HG03280 (cell line): ENCODE measurements around the gene CDH12.
A peak's percentile ranks its signal among the peaks of the same experiment; 100 is the strongest.
"Not testable (repeated sequence)": the region's sequence is repeated elsewhere in the genome, so short reads cannot be mapped to it uniquely, and the experiment has no call there.

Source experiments
- ATAC-seq: cut with Tn5 transposase; IDR thresholded peaks from one replicate; pipeline ENCODE4 v1.9.1; 2021; ENCODE audit warnings: mild to moderate bottlenecking, moderate library complexity; ENCODE audit not compliant: unreplicated experiment

Gene CDH12

DNA sequence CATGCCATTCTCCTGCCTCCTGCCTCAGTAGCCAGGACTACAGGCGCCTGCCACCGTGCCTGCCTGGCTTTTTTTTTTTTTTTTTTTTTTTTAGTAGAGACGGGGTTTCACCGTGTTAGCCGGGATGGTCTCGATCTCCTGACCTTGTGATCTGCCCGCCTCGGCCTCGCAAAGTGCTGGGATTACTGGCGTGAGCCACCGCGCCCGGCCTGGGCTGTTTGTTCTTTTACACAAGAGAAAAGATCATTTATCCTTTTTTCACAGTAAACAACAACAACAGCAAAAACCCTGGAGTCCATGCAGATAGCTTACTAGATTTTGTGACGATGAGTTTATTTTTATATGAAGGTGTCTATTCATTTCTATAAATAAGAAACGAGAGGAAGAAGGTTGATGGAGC lies 538.1 kb downstream of the CDH12 start:
- ATAC-seq = not testable (repeated sequence)

- no peak for ATAC-seq
Observed at GRCh38 chr5:22314548-22314947, 538.6 kb downstream of the CDH12 start.

GRCh38 chr5:22306011-22306410 lies 547.1 kb downstream of the CDH12 start:
- no peak for ATAC-seq

- no peak for ATAC-seq
Observed at GRCh38 chr5:22295832-22296231, 557.3 kb downstream of the CDH12 start.

DNA sequence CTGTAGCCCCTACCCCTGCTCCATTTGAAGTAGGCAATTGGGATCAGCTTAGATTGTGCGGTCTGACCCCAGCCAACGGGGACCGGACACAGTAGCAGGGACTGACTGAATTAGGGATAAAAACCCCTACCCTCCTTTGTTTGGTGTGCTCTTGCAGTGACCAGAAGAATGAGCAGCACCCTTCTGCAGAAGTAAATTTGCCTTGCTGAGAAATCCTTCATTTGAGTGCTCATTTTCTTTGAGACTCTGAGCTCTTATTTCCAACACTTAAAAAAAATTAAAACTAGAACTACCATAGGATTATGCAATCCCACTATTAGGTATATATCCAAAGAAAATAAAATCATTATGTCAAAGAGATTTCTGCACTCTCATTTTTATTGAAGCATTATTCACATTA lies 560.0 kb downstream of the CDH12 start:
- no peak for ATAC-seq

- no peak for ATAC-seq
Observed at GRCh38 chr5:22278164-22278563, 575.0 kb downstream of the CDH12 start.

DNA sequence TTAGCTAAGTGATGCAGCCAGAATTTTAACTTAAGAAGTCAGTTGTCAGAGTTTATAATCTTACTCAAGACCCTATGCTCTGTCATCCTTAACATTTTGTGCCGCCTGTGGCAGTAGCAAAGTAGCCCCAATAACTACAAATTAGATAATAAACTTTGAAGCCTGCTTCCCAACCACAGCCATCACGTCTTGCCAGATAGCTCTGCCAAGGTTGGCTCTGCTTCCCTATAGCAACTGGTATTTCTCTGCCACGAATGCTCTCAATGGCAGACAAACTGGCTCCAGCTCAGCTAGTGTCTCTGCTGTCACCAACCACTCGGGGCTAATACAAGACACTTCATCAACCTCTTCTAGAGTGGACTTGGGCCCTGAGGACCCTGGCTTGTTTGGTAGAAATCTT lies 576.1 kb downstream of the CDH12 start:
- no peak for ATAC-seq

- ATAC-seq = not testable (repeated sequence)
Observed at GRCh38 chr5:22265855-22266254, 587.3 kb downstream of the CDH12 start.

GRCh38 chr5:22258139-22258538 lies 595.0 kb downstream of the CDH12 start:
- ATAC-seq = no peak

DNA sequence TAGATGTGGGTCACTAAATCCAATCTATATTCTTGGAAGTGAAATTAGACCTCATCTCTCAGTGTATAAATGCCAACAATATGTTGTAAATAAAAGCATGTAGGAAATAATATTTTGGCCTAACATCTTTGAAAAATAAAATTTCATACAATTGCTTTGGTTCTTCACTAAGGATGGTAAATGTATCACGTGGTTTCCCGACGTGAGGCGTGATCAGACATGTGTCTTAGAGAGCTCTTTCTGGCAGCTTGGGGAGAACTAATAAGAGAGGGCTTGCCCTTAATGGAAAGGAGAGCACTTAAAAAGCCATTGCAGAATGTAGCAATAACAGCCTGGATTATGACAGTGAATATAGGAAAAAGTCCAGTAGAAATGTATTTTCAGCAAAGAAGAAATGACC lies 602.6 kb downstream of the CDH12 start:
- ATAC-seq = no peak

DNA sequence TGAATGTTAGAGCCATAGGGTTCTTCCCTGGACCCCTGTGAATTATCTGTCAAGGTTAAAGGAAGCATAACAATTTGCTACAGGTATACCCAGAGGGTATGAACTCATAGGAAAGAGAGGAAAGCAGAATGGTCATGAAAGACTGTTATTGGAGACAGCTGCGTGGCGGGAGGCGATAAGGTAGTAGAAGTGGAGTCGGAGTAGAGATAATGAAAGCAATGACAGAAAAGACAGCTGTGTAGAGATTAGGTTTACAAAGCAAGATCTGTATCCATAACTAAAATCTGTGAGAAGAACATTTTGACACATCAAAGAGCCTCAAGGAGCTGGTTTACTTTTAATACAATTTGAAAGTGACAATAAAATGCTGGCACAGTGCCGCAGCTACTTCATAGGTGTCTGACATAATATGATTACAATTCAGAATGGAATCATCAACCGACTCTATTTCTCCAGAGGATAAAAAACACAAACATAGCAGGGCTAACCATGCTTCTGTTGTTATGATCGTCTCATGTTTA lies 603.9 kb downstream of the CDH12 start:
- no peak for ATAC-seq

GRCh38 chr5:22245770-22246169 lies 607.4 kb downstream of the CDH12 start:
- ATAC-seq = no peak

GRCh38 chr5:22242532-22242931 lies 610.6 kb downstream of the CDH12 start:
- ATAC-seq = no peak

- ATAC-seq = no peak
Observed at GRCh38 chr5:22238047-22238446, 615.1 kb downstream of the CDH12 start.

GRCh38 chr5:22226423-22226822 lies 626.7 kb downstream of the CDH12 start:
- no peak for ATAC-seq

- no peak for ATAC-seq
Observed at GRCh38 chr5:22223079-22223478, 630.1 kb downstream of the CDH12 start.

- peak; percentile 72 for ATAC-seq
Observed at GRCh38 chr5:22213703-22214495, 639.2 kb downstream of the CDH12 start.

GRCh38 chr5:22212254-22212991 lies 640.7 kb downstream of the CDH12 start:
- not testable (repeated sequence) for ATAC-seq

DNA sequence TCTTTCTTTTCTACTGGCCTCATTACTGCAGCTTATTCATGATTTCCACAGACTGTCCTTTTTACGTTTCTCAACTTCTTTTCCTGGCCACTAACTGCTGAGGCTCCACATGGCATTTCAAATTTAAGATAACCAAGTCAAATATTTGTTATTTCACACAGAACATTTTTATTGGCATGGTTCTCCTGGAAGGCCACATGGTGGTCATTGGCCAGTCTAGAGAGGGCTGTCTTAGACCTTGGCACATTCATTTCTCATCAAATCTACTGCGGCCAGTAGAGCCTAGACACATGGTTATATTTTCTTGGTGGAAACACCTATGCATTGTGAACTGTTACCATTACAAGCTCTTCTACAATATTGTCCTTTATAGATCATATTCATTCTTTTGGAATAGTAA lies 644.7 kb downstream of the CDH12 start:
- not testable (repeated sequence) for ATAC-seq

DNA sequence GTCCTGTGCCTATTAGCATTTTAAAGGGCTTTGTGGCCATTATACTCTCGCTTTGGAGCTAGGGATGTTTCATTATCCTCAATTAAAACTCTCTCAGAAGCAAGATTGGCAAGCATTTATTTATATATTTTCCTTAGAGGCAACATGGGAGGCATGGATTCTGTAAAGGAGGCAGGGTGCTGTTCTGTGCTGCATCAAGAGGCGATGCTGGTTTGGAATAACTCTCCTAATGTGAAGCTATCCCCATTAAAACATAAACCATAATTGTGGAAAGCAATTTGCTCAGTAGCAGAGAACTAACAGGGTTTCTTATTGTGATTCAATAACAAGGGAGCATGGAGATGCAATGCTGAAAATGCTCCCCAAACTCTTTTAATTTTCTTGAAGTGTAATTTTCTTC lies 664.5 kb downstream of the CDH12 start:
- not testable (repeated sequence) for ATAC-seq

DNA sequence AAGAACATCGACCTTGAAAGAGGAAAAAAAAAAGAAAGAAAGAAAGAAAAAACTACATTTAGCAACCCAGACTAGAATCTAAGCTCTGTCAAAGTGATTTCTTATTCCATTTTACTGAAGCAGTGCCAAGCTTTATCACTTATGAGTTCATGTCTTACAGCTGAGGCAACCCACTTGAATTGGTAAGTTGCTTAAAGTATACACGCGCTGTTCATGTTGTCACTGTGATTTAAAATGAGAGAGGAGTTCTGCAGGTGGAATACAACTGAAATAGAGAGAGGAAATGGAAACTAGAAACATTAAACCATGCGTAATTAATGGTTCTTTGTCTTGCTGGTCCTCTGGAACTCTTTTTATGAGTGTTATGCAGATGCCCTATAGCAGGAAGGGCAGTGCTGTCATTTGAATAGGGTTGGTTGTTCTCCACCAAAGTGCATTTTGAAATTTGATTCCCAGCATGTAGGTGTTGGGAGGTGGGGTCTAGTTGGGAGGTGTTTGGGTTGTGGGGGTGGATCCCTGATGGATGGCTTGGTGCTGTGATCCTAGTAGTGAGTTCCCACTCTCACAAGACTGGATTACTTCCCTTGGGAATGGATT lies 665.4 kb downstream of the CDH12 start:
- ATAC-seq = not testable (repeated sequence)

DNA sequence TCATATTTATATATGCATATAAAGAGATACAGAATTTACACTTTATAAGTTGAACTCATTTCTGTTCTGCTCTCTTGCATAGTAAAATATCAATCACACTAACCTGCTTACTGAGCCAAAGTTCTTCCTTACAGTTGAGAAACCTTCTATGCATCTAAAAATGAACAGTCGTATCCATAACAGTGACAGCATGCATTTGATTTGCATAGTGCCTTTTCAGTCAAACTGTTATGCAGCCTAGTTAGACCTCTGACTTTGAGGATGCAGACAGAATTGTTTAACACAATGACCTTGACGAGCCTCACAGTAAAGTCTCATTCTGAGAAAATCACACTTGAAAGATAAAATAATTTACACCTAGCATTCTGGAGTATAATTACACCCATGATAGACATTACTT lies 683.9 kb downstream of the CDH12 start:
- ATAC-seq = not testable (repeated sequence)
